ENCODE measurements around the gene RUSF1.

GRCh38 chr16:31513126-31513525 lies 4.9 kb upstream of the RUSF1 start:
- TF ChIP-seq YY1 (IDR thresholded peaks at IDR 0.05; ENCODE audit: insufficient read depth, insufficient read length) (no peak), ZNF274 (IDR thresholded peaks at IDR 0.05; ENCODE audit: low read depth, low read length) (no peak)
